Ascending aorta (tissue), 2 donors: Measurements from ENCODE around the gene PTF1A. TPM values are rescaled to one million over a fixed set of nuclear protein-coding genes. Genes with fewer than 3 reads are reported as not detected.

Experiments used
- DNase-seq, 2 donors: peaks; one replicate each; pipeline ENCODE4 v3.0.0-alpha.2; 2019; ENCODE audit warnings: low spot score in 2 of 2
- H3K27ac ChIP-seq, 2 donors: fragments of 200-600 bp; sonication (generic); one replicate each; pipeline ENCODE4 v1.5.1; 2016 to 2017; ENCODE audit warnings: mild to moderate bottlenecking in 1 of 2
- H3K27me3 ChIP-seq: fragments of 200-600 bp; sonication (generic); one replicate; pipeline ENCODE4 v1.5.1; 2017
- H3K36me3 ChIP-seq, 2 donors: fragments of 200-600 bp; sonication (generic); one replicate each; pipeline ENCODE4 v1.5.1; 2016
- H3K4me1 ChIP-seq, 2 donors: fragments of 200-600 bp; sonication (generic); one replicate each; pipeline ENCODE4 v1.5.1; 2016 to 2017; ENCODE audit warnings: mild to moderate bottlenecking in 1 of 2
- H3K4me3 ChIP-seq, 2 donors: fragments of 200-600 bp; sonication (generic); one replicate each; pipeline ENCODE4 v1.5.1; 2016 to 2017; ENCODE audit warnings: mild to moderate bottlenecking in 1 of 2
- H3K9me3 ChIP-seq, 2 donors: fragments of 200-600 bp; sonication (generic); one replicate each; pipeline ENCODE4 v1.5.1; 2016
- intact Hi-C: fragments of 100-400 bp; cut with DNase I; formaldehyde crosslinking; loops from one replicate; pipeline ENCODE4 v1.15.1; 2023
- total RNA-seq: library from RNA; depleted of rRNA; stranded (reverse); fragments of >200 nt; gene quantifications from one replicate; pipeline ENCODE4 v1.1.0, GENCODE V29; 2016
- TF ChIP-seq, protein P1 (sequence below), 3 experiments: fragments of 200-600 bp in 2 of 3; fragments of 450-650 bp in 1 of 3; sonication (generic) in 2 of 3; IDR thresholded peaks; one replicate each; pipeline ENCODE4 v1.5.1; 2016 to 2019; ENCODE audit warnings: antibody characterized with exemption in 3 of 3, mild to moderate bottlenecking in 1 of 3, moderate library complexity in 1 of 3

PTF1A gene
- total RNA-seq, 1 donor from 2014 or later, result not detected

DNA sequence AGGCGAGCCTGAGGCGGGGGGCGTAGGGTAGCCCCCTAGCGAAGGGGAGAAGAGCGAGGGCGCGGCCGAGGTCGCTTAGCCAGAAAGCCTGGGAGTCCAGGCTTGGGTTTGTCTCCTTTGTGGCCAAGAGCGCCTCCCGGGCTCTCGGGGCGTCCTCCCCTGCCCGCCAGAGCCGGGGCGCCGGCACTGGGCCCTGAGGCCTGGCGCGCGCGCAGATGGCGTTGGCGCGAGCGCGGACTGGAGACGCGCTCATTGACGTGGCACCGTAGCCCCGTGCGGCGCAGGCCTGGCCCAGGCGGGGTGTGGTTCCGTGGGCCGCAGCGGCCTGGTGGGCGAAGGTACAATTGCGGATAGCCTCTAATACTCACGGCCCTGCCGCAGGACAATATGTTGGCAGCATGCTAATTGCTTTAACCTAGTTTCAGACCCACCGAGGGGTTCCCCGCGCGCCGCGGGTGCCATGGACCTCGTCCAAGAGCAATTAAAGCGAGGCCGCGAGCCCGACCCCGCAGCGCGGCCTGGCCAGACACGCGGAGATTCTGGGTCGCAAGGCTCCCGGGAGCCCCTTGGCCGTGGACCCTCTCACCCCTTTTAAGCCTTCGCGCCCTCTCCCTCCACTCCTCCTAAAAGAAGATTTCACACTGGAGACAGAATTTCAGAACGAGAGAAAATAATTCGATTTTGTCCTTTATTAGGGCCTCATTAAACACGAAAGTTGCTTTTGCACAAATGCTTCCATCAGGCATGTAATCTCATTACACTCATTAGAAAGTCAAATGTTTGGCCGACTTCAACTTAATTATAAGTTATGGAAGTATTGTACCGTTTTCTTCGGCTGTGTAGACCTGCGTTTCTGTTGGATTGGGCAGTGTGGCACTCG is 3.1 kb downstream of the PTF1A start:
- TF ChIP-seq, protein P1, sequence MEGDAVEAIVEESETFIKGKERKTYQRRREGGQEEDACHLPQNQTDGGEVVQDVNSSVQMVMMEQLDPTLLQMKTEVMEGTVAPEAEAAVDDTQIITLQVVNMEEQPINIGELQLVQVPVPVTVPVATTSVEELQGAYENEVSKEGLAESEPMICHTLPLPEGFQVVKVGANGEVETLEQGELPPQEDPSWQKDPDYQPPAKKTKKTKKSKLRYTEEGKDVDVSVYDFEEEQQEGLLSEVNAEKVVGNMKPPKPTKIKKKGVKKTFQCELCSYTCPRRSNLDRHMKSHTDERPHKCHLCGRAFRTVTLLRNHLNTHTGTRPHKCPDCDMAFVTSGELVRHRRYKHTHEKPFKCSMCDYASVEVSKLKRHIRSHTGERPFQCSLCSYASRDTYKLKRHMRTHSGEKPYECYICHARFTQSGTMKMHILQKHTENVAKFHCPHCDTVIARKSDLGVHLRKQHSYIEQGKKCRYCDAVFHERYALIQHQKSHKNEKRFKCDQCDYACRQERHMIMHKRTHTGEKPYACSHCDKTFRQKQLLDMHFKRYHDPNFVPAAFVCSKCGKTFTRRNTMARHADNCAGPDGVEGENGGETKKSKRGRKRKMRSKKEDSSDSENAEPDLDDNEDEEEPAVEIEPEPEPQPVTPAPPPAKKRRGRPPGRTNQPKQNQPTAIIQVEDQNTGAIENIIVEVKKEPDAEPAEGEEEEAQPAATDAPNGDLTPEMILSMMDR (IDR thresholded peaks at IDR 0.05), result no peak
- Histone ChIP-seq H3K9me3 (no peaks in the 10 kb centered on the region), H3K27me3 (peaks cover 3% of the 10 kb centered on the region), H3K27ac (no peak overlapping the region), H3K4me3 (no peak overlapping the region), H3K4me1 (no peaks in the 10 kb centered on the region), H3K36me3 (no peaks in the 10 kb centered on the region)
- intact Hi-C loops, result no loop called here
- DNase-seq, result no peak

DNA sequence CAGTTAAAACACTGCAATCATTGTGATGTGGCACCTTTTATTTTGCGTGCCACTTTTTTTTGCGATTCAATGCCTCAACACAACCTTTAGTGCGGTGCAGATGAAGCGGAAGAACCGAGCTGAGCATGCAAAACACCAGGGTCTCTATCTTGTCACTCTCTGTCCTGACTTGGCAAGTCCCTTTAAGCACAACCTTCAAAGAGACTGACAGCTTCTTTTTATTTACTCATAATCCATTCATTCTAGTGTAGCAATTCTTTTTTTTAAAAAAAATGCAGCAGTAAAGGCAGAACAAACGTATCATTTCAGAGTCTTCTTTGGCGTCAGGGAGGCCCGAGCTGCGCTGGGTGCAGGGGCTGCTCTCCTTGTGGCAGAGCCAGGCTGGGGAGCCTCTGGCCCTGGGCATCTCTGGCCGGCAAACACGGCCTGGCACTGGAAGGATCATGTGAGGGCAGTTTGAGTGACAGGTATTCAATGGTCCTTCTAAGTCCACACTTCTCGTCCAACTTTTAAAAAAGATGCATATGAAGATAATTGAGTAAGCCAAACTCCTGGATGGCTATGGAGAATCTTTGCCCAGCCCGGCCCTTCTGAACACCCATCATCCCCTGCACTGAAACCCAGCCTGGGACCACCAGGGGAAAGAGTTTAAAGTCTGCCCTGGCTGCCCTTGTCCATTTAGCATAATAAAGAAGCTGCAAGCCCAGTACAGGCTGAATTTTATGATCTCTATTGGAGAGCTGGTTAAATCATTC is 3.9 kb downstream of the PTF1A start:
- no peak for DNase-seq
- intact Hi-C loops, result no loop called here
- Histone ChIP-seq H3K27ac (no peak overlapping the region), H3K27me3 (peaks cover 3% of the 10 kb centered on the region), H3K4me3 (no peak overlapping the region), H3K9me3 (no peaks in the 10 kb centered on the region), H3K36me3 (no peaks in the 10 kb centered on the region), H3K4me1 (no peaks in the 10 kb centered on the region)
- TF ChIP-seq, protein P1 (IDR thresholded peaks at IDR 0.05), result no peak

DNA sequence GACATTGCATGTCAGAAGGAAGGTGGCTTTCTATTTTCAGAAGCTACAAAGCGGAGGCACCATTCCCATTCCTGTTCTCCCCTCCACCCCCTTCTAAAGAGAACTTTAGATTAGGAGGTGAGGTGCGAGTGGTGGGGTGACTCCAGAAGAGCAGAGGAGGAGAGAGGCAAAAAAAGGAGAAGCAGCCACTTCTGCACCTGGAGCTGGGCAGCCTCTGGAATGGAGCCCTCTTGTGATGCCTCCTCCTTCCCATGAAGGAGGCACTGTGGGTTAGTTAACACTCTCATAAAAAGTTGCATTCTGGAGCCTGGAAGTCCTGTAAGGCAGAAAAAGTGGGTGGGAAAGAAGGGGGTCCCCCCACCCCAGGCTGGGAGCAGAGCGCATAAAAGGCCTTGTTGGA is 4.8 kb downstream of the PTF1A start:
- DNase-seq, result no peak
- TF ChIP-seq, protein P1 (IDR thresholded peaks at IDR 0.05), result no peak
- no peaks in the 10 kb centered on the region for H3K4me1 ChIP-seq
- H3K4me3 ChIP-seq, result no peak overlapping the region
- H3K27ac ChIP-seq, result no peak overlapping the region
- H3K9me3 ChIP-seq, result no peaks in the 10 kb centered on the region
- H3K36me3 ChIP-seq, result no peaks in the 10 kb centered on the region
- H3K27me3 ChIP-seq, result peaks cover 3% of the 10 kb centered on the region
- intact Hi-C loops, result no loop called here

DNA sequence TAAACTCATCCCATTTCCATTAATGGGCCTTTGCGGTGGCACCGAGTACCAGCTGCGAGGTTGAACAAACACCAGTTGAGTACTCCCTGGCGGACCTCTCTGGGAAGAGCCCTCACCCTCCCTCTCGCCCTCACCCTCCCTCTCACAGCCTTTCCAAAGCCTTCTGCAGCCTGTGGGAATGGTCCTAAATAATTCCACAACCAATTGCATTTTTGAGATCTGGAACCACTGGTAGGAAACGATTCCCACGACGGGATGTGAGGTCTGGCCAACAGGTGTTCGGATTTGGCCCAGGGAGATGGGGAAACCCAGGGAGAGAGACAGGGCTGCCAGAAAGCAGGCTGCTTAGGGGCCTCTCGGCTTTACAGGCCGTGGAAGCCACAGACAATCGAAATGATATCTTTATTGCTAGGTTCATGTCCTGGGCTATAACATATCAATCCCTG is 5.3 kb downstream of the PTF1A start:
- H3K36me3 ChIP-seq, result no peaks in the 10 kb centered on the region
- no peaks in the 10 kb centered on the region for H3K9me3 ChIP-seq
- no peak overlapping the region for H3K27ac ChIP-seq
- no peak overlapping the region for H3K4me3 ChIP-seq
- peaks cover 3% of the 10 kb centered on the region for H3K27me3 ChIP-seq
- intact Hi-C loops, result no loop called here
- H3K4me1 ChIP-seq, result no peaks in the 10 kb centered on the region
- no peak for DNase-seq
- TF ChIP-seq, protein P1 (IDR thresholded peaks at IDR 0.05), result no peak

DNA sequence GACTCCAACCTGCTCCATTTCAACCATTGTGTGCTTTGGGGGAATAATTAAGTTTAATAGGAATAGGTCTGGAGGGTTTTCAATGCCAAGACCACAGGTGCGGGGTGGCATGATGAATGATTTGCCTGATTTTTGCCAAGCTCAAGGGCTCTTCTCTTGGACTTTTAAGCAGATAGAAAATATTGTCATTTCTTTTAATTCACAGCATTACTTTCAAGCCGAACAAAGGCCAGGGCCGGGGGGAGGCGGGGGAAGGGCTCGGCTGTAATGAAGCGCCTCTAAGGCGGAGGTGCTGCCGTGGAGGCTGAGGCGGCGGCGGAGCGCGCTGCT is 6.5 kb downstream of the PTF1A start:
- Histone ChIP-seq H3K27me3 (peaks cover 3% of the 10 kb centered on the region), H3K4me3 (no peak overlapping the region)
- TF ChIP-seq, protein P1 (IDR thresholded peaks at IDR 0.05), result no peak

More for the DNA sequence above, 6.5 kb downstream of the PTF1A start:
- H3K9me3 ChIP-seq, result no peaks in the 10 kb centered on the region
- no peak overlapping the region for H3K27ac ChIP-seq
- no peaks in the 10 kb centered on the region for H3K4me1 ChIP-seq
- DNase-seq, result no peak
- no peaks in the 10 kb centered on the region for H3K36me3 ChIP-seq
- intact Hi-C loops, result no loop called here
